Hepatocyte (in vitro differentiated cells): Measurements from ENCODE around the gene PDIA5.

Source experiments
- EZH2 ChIP-seq: fragments of 200-600 bp; sonication (generic); IDR thresholded peaks from 2 replicates; pipeline ENCODE4 v1.6.1; 2016; ENCODE audit warnings: antibody characterized with exemption, mild to moderate bottlenecking, borderline replicate concordance
- EZH2phosphoT487 ChIP-seq: fragments of 200-600 bp; sonication (generic); IDR thresholded peaks from one replicate; pipeline ENCODE4 v1.6.1; 2018; ENCODE audit warnings: antibody characterized with exemption, mild to moderate bottlenecking, low read depth, moderate library complexity; ENCODE audit not compliant: unreplicated experiment, severe bottlenecking
- TF ChIP-seq, protein P1 (sequence below): fragments of 200-600 bp; sonication (generic); IDR thresholded peaks from 2 replicates; pipeline ENCODE4 v1.5.1; 2016; ENCODE audit warnings: antibody characterized with exemption, mild to moderate bottlenecking; ENCODE audit not compliant: poor library complexity

GRCh38 chr3:123163141-123163540 lies 96.3 kb downstream of the PDIA5 start:
- TF ChIP-seq, protein P1, sequence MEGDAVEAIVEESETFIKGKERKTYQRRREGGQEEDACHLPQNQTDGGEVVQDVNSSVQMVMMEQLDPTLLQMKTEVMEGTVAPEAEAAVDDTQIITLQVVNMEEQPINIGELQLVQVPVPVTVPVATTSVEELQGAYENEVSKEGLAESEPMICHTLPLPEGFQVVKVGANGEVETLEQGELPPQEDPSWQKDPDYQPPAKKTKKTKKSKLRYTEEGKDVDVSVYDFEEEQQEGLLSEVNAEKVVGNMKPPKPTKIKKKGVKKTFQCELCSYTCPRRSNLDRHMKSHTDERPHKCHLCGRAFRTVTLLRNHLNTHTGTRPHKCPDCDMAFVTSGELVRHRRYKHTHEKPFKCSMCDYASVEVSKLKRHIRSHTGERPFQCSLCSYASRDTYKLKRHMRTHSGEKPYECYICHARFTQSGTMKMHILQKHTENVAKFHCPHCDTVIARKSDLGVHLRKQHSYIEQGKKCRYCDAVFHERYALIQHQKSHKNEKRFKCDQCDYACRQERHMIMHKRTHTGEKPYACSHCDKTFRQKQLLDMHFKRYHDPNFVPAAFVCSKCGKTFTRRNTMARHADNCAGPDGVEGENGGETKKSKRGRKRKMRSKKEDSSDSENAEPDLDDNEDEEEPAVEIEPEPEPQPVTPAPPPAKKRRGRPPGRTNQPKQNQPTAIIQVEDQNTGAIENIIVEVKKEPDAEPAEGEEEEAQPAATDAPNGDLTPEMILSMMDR = no peak
- TF ChIP-seq EZH2 (no peak), EZH2phosphoT487 (no peak)
